GM12872 (cell line): Measurements from ENCODE around the gene TNFRSF21.

ENCODE experiments used
- TF ChIP-seq, protein P1 (sequence below): IDR thresholded peaks from 3 replicates; pipeline ENCODE4 v1.5.1; 2011; ENCODE audit warnings: low read depth, mild to moderate bottlenecking, low read length, moderate library complexity; ENCODE audit not compliant: insufficient read depth

TNFRSF21 gene

DNA sequence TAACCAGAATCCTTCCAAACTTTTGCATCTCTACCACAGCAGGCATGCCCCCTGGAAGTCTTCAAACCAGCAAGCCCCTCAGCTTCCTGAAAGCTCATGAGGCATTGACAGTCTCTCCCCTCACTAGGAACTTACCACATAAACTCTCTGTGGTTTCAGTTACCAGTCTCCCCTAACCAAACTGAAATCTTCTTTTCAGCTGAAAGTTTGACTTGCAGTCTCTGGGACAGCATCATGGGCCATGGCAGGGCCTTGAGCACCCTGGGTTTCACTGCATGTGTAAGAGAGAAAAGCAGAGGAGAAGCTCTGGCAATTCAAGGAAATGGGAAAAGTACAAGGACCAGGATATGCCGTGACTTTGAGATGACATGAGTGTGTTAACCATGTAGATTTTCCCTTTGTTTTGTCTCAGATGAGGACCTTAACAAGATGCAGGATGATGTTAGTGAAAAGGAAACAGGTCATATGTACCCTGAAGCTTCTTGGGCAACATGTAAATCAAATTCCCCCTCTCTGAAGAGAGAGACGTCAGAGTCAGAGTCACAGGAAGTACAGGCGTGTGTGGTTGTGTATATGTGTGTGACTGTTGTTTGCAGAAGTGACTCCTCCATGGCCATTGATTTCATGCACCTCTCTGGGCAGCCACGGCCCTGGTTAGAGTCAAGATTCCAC lies 106.3 kb downstream of the TNFRSF21 start:
- TF ChIP-seq, protein P1, sequence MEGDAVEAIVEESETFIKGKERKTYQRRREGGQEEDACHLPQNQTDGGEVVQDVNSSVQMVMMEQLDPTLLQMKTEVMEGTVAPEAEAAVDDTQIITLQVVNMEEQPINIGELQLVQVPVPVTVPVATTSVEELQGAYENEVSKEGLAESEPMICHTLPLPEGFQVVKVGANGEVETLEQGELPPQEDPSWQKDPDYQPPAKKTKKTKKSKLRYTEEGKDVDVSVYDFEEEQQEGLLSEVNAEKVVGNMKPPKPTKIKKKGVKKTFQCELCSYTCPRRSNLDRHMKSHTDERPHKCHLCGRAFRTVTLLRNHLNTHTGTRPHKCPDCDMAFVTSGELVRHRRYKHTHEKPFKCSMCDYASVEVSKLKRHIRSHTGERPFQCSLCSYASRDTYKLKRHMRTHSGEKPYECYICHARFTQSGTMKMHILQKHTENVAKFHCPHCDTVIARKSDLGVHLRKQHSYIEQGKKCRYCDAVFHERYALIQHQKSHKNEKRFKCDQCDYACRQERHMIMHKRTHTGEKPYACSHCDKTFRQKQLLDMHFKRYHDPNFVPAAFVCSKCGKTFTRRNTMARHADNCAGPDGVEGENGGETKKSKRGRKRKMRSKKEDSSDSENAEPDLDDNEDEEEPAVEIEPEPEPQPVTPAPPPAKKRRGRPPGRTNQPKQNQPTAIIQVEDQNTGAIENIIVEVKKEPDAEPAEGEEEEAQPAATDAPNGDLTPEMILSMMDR: no peak

DNA sequence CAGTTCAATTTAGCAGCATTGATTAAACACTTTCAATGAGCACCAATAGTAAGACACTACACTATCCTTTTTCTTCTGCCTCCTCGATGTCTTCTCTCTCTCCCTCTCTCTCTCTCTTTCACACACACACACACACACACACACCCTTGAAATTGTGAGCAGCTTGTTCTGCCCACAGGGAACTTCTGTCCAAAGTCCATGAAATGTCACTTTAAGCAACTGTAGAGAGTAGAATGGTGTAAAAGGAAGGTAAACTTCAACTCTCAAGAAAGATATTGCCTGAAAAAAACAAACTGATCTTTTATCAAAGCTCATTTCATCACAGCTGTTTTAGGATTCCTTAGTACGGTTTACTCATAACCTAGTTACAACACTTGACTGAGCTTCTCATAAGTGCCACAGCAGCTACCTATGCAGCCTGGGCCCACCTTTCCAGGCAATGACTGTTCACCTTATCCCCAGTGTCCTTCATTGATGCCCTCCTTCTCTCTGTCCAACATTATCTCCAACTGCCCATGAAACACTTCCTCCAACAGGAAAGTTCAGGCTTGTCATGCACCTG lies 107.0 kb downstream of the TNFRSF21 start:
- TF ChIP-seq, protein P1: no peak

DNA sequence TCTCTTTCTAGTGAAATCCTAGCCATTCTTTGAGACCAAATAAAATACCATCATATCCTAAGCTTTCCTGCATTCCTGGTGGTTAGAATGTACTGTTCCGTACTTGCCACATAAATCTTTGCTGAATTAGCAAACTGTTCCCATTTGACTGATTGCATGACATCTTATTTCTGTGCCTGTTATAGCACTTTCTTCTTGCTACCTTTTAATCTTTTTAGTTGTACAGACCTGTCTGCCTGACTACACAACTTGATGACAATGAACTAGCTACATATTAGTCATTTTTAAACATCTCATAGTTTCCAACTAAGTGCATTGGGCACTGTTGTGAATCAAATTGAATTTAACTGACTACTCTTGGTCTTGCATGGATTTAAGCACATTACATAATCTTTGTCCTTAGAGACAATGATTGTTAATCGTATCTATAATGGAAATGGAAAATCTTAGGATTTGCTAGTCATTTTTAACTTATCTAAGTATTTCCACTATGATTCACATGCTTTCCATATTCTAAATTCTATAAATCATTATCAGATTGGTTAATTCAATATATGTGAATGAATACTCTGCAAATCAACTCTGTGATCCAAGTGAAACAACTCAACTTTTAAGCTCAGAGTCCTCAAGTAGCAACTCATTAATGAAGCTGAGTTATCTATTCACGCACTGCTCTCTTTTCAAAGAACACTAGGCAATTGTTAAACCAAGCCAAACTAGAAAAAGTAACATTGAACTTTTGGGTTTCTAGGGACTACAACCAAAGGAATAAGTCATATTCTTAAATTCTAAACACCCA lies 109.0 kb downstream of the TNFRSF21 start:
- TF ChIP-seq, protein P1: no peak

DNA sequence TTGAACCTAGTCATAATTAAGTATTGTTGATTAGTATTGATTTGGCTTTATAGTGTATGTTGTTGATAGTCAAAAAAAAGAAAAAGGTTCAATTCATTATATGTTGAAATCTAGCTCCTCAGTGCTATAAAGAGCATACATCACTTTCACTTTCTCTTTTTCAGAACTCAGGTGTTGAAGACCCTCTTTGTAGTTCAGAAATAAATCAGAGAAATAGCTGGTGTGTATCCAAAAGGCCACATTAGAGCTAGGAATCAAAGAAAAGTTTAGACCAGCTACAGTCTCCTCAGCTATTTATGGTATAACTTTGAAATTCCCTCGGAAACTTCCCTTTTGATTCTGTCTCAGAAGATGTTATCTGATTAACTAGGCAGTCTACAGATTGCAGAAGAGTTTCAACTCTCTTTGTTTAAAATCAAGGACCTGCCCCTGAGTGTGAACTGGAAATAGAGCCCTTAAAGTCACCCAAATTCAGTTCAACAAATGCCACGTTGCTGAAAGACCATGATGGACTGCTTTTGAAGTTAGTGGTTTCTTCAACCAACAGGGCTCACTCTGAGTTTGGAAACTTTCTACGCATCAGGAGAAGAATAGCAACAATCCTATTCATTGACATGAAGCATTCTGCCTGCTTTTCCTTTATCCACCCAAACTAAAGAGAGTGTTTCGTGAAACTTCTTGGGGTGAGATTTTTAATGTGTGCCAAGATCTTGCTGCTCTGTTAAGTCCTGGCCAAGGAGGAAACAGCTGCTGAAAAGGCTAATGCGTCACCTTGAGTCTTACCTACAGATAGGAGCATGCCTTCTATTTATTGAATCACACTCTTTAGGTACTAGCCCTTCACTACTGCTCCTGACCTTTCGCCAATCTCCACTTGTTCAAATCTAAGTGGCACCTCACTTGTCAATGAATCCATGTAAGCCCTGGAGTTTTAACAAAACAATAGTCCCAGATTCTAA lies 111.7 kb downstream of the TNFRSF21 start:
- TF ChIP-seq, protein P1: no peak

DNA sequence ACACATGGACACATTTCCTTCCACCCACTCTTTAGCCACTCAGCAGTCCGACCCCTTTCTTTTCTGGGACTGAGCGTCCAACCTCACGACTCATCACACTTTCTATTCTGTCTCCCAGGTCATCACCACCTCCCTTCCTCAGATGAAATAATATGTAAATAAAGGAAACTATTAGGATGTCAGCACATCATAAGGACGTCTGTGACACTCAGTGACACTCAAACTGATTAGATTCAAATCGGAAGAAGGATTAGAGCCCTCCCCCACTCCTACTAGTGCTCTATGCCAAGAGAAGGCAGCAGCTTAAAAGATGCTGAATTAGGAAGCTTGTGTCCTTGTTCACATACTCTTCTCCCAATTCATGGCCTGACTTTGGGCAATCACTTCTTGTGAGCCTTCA lies 113.6 kb downstream of the TNFRSF21 start:
- TF ChIP-seq, protein P1: no peak

- TF ChIP-seq, protein P1: no peak
Measured at GRCh38 chr6:47195011-47195650, 114.6 kb downstream of the TNFRSF21 start.
